Fibroblast of upper back skin (primary cell): Measurements from ENCODE around the gene LRP10.

Experiments
- DNase-seq: peaks from one replicate; pipeline ENCODE4 v3.0.0-alpha.2; 2013

LRP10 gene

DNA sequence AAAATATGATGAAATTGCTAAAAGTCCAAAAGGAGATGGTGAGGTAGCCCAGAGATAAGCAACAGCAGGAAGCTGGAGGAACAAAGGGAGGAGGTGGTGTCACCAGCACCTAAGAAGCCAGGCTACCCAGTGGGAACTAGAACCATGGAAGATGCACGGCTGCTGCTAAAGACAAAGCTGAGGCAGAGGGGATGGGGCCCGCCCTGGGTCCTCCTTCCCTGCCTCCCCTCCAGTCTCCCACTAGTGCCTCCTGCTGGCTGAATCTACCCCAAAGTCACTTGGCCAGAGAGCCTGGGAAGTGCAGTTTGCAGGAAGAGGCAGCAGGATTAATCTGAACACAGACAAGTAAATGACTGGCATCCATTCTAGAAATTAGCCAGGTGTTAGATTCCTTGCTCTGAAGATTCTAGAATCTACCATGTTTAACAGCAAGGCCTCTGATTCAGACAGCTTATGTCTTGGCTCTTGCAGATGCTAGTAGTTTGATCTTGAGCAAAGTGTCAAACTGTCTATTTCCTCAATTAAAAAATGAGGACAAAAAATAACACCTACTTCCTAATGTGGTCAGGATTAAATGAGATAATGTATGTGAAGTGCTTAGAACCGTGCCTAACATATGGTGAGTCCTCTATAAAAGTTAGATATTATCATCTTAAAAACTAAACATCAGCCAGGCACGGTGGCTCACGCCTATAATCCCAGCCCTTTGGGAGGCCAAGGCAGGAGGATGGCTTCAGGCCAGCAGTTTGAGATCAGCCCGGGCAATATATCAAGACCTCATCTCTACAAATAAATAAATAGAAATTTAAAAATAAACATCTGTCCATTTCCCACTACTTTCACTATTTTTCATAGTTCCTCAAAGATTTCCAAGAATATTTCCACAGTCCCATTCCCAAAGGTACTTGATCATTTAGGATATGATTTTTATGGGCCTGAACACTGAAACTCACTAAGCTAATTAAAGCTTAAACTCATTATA, 5.8 kb upstream of the LRP10 start:
- DNase-seq = no peak

DNA sequence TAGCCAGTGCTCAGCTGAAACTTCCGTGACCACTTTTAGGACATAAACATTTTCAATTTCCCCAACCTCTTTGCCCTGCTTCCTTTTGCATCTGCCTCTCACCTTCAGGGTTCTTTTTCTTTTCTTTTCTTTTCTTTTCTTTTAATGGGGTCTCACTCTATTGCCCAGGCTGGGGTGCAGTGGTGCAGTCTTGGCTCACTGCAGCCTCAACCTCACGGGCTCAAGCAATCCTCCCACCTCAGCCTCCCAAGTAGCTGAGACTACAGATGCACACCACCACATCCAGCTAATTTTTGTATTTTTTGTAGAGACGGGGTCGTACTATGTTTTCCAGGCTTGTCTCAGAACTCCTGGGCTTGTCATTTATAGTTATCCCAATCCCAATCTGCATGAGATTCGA, 4.7 kb upstream of the LRP10 start:
- no peak for DNase-seq

DNA sequence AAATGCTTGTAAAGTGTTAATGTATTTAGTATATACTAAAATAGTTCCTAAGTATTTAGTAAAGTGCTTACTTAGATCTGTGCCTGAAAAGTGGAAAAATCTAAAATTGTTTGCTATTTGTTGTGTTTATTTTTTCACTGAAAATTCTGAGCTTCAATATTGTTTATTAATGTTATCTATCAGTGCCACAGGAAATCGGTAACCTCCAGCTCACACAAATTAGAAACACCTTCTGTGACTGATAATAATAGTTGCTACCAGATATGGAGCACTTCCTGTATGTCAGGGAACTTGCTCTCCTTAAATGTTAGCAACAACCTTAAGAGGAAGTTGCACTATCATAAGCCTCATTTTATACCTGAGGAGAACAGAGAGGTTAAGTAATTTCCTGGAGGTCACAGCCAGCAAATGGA, 723 bp upstream of the LRP10 start:
- DNase-seq = no peak

DNA sequence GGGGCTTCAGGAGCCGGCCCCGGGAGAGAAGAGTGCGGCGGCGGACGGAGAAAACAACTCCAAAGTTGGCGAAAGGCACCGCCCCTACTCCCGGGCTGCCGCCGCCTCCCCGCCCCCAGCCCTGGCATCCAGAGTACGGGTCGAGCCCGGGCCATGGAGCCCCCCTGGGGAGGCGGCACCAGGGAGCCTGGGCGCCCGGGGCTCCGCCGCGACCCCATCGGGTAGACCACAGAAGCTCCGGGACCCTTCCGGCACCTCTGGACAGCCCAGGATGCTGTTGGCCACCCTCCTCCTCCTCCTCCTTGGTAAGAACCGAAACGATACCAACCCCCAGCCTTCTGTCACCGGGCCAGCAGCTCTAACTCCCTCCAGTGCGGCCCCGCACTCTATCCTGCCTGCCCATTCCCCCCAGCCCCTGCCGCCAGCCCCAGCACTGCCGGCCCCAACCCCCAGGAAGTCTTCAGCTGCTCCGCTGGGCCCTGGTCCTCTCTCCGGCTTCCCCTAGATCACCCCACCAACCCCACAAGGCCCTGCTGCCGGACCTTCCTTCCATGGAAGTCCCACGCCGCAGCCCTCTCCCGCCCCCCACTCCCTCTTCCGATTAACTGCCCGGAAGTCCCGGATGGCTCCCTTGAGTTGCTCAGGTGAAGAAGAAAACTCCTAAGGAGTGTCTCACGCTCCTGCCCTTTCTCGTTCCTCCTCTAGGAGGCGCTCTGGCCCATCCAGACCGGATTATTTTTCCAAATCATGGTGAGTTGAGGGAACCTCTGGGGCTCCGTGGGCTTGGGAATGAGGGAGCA, 693 bp downstream of the LRP10 start:
- DNase-seq = peak; percentile 82

DNA sequence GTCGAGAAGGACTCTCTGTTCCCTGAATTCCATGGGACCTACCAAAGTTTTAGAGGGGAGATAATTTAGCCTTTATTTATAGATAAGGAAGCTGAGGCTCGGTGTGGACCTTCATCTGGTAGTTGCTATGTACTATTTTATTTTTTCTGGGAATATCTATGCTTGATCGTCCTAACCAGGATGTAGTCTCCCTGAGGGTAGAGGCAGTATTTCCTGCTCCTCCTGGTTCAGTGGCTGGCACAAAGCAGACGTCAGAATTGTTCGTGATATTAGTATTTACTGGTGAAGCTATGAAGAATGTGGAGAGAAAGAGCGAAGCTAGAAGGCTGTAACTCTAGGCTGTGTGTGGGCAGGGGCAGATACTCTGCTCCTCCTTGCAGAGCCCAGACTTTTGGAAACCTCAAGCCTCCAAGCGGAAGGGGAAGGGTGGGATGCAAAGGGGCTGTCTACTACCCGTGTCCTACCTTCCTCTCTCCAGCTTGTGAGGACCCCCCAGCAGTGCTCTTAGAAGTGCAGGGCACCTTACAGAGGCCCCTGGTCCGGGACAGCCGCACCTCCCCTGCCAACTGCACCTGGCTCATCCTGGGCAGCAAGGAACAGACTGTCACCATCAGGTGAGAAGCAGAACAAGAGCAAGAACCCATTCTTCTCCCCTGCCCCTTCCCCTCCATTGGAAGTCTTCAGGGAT, 1.4 kb downstream of the LRP10 start:
- DNase-seq = no peak

DNA sequence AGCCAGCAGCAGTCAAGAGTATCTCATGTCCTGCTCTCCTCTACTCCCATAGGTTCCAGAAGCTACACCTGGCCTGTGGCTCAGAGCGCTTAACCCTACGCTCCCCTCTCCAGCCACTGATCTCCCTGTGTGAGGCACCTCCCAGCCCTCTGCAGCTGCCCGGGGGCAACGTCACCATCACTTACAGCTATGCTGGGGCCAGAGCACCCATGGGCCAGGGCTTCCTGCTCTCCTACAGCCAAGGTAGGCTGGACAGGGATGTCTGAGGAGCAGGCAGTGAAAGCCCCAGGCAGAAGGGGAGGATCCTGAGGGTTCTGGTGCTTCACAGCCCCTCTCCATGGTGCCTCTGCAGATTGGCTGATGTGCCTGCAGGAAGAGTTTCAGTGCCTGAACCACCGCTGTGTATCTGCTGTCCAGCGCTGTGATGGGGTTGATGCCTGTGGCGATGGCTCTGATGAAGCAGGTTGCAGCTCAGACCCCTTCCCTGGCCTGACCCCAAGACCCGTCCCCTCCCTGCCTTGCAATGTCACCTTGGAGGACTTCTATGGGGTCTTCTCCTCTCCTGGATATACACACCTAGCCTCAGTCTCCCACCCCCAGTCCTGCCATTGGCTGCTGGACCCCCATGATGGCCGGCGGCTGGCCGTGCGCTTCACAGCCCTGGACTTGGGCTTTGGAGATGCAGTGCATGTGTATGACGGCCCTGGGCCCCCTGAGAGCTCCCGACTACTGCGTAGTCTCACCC, 3.6 kb downstream of the LRP10 start:
- DNase-seq = no peak

DNA sequence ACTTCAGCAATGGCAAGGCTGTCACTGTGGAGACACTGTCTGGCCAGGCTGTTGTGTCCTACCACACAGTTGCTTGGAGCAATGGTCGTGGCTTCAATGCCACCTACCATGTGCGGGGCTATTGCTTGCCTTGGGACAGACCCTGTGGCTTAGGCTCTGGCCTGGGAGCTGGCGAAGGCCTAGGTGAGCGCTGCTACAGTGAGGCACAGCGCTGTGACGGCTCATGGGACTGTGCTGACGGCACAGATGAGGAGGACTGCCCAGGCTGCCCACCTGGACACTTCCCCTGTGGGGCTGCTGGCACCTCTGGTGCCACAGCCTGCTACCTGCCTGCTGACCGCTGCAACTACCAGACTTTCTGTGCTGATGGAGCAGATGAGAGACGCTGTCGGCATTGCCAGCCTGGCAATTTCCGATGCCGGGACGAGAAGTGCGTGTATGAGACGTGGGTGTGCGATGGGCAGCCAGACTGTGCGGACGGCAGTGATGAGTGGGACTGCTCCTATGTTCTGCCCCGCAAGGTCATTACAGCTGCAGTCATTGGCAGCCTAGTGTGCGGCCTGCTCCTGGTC, 4.3 kb downstream of the LRP10 start:
- DNase-seq = no peak

DNA sequence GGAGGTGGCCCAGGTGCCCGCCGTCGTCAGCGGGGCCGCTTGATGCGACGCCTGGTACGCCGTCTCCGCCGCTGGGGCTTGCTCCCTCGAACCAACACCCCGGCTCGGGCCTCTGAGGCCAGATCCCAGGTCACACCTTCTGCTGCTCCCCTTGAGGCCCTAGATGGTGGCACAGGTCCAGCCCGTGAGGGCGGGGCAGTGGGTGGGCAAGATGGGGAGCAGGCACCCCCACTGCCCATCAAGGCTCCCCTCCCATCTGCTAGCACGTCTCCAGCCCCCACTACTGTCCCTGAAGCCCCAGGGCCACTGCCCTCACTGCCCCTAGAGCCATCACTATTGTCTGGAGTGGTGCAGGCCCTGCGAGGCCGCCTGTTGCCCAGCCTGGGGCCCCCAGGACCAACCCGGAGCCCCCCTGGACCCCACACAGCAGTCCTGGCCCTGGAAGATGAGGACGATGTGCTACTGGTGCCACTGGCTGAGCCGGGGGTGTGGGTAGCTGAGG, 5.5 kb downstream of the LRP10 start:
- no peak for DNase-seq

DNA sequence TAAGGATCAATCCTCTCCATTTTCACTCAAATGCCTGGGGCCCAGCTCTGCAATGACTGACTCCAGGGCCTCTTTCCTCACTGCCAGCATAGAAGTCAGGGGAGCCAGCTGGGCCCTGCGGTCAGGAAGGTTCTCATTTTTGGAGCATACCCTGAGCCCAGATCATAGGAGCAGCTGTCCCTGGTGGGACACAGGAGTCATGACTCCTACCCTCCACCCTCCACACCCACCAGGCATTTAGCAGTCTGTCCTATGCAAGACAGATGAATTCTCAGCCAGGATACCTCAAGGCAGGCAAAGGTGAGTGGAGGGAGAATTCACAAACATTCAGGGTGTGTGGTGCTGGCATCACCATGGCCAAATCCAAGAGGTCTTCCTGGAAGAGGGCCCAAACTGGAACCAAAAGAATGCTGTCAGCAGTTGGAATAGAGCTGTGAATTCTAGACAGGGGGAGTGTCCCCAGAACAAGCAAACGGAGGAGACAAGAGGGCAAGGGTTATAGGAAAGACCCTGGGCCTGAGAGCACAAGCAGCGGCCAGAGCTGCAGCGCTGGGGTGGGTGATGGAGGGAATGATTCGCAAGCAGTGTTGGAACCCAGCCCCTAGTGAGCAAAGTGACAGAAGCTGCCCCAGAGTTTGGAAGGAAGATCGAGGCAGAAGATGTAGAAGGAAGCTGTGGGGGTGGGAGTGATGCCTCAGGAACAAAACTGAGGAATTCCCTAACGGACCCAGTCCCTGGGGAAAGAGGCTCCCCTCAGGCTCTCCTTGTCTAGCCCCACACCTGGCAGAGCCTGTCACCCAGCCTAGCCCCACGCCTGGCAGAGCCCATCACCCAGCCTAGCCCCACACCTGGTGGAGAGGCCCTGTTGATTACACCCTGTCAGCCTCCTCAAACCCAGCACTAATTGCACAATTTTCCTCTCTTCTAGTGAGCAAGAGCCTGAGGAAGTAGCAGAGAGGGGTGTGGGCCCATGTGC, 7.0 kb downstream of the LRP10 start:
- DNase-seq = no peak

DNA sequence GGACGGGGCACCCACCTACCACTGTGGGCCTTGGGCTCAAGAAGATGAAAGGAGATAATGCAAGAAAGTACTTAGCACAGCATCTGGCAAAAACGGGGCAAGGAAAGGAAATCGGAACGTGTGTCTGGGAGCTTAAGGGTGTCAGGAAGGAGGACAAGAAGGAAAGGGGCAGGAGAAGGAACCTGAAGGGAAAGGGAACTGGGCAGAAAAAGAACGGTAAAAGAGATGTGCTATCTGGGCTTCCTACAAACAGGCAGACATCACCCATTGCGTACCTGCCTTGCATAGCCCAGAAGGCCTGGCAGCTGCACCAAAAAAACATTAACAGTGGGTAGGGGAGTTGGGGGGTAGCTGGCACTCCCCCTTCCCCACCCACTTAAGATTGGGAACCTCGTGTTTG, 10.5 kb downstream of the LRP10 start:
- no peak for DNase-seq

DNA sequence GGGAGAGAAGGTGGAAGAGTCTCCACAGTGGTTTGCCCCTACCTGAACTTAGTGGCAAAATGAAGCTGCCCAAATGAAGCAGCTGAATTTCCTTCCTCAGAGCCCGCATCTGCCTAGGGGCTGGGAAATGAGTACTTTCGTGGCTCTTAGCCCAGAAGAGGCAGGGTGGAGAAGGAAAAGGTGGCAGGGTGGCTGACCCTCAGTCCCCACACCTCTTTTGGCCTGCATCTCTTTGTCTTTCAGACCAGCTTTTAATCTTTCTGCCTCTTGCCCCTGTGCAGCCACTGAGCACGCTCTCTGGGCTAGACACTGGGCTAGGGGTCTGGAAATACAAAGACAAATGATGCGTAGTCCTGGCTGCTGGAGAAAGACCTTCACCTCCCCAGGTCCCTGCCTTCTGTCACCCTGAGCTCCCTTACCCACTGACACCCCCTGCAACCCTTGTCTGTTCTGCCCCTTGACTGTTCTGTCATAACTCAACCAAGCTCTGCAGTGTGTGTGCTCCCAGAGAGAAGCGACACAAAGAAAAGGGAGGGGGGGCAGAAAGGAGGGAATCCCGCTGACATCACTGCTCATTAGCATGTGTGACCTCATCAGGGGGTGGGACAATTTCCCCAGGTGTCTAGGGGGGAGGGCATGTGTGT, 11.1 kb downstream of the LRP10 start:
- DNase-seq = peak; percentile 19

DNA sequence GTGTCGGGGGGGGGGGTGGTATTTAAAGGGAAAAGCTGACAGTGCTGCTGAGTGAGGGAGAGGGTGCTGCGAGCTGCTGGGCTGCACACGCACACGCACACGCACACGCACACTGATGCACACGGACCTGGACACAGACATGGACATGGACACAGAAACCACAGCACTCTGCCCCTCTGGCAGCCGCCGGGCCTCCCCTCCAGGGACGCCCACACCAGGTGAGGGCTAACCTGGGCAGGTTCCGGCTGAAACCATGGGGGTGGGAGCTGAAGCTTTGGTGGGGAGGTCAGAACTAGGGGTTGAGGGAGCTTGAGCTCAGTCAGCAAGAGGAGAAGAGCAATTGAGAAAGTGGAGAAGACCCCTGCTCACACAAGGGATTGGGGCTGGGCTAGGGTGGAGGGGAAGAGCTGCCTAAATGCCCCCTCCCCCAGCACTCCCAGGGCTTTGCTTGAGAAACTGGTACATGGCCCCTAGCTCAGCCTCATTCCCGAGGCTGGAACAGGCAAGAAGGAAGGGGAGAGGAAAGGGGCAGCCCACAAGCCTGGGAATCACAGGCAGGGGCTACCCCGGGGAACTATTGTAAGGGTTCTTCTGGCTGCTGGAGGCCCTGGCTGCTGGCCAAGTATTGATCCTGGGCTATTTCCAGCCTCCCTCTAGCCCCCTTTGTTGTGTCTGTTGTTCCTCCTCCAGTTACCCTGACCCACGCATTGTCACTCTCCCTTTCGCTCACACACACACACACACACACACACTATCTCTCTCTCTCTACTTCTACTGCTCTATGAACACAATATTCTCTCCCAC, 11.8 kb downstream of the LRP10 start, which contains the start of gene REM2:
REM2 (plus strand) TSS at position 50 of the 804 bp plus-strand sequence; CDS start at position 116, 66 bp downstream.
- DNase-seq = no peak

DNA sequence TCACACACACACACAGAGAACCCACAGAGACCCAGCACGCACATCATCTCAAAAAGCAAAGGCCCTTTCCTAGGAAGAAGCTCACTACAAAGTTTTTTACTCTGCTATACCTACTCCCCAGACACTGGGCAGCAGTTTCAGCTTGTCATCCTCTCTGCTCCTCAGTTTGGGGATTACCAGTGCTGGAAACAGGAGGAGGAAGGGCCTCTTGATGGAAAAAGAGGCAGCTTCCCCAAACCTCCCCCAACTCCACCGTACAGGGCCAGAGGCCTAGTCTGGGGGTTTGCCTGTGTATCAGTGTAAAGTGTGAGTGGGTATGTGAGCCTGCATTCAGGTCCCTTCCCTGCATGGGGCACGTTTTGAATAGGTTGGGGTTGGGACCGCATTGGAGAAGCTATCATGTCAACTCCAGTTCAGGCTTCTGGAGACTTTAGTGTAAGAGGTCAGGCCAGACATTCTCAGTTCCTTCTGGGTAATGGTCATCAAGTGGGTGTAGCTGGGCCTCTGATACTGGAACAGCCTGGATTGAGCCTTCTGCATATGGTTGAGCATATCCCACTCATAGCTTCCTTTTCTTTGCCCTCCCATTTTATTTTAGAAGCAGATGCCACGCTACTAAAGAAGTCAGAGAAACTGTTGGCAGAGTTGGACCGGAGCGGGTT, 12.7 kb downstream of the LRP10 start:
- DNase-seq = no peak

DNA sequence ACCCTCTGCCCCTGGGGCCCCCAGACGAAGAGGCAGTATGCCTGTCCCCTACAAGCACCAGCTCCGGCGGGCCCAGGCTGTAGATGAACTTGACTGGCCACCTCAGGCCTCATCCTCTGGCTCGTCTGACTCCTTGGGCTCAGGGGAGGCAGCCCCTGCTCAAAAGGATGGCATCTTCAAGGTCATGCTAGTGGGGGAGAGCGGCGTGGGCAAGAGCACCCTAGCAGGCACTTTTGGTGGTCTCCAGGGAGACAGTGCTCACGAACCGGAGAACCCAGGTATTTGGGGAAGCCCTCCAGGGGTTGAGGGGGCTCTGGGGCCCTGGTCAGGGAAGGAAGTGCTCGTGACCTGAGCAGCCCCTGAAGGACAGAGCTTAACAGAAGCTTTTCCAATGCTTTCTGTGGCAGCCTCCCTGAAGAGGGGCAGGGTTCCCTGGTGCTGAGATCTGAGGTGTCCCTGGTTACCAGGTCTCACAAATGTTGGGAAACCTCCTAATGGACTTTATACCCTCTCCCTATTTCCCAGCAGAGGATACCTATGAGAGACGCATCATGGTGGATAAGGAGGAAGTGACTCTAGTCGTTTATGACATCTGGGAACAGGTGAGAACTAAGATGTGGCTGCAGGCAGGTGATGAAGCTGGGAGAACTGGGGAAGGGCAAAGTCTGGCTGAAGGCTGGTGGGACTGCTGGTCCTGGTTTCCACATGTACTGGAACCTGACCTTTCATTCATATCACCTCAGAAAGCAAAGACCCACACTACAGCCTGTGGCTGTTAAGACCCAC, 13.4 kb downstream of the LRP10 start:
- DNase-seq = no peak

DNA sequence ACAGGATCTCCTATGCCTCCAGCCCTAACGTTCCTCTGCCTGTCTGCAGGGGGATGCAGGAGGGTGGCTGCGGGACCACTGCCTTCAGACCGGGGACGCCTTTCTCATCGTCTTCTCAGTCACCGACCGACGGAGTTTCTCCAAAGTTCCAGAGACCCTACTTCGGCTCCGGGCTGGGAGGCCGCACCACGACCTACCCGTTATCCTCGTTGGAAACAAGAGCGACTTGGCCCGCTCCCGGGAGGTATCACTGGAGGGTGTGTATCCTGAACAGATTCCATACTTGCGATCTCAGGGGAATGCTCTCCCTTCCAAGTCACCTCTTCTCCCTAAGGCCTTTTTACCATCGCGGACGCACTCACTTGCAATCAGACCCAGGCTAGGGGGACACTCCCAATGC, 14.4 kb downstream of the LRP10 start:
- DNase-seq = no peak

DNA sequence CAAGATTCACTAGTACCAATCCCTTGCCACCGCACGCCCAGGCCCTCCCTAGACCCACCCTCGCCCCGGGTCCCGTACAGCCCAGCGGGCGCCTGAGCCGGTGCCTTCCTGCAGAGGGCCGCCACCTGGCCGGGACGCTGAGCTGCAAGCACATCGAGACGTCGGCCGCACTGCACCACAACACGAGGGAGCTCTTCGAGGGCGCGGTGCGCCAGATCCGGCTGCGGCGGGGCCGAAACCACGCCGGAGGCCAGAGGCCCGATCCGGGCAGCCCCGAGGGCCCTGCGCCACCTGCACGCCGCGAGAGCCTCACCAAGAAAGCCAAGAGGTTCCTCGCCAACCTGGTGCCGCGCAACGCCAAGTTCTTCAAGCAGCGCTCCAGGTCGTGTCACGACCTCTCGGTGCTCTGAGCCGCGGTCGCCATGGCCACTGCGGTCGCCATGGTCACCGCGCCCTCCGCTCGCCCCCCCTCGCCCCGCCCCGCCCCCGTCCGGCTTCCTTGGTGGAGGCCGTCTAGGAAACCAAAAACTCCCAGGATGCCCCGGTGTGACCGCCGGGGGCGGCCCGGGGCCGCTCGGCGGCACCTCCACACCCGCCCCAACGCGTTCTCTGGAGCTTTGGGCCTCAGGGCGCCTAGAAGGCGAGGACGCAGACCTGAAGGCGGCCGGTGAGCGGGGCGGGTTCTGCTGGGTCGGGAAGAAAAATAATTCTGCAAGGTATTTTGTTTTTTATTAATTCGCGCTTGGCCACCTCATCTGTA, 15.1 kb downstream of the LRP10 start:
- peak; percentile 42 for DNase-seq
